ENCODE measurements around the gene FBLN1. TPM values are rescaled to one million over a fixed set of nuclear protein-coding genes. Genes with fewer than 3 reads are reported as not detected.

FBLN1 gene
- total RNA-seq, 1 experiment from 2014 or later, result 23.4 TPM

DNA sequence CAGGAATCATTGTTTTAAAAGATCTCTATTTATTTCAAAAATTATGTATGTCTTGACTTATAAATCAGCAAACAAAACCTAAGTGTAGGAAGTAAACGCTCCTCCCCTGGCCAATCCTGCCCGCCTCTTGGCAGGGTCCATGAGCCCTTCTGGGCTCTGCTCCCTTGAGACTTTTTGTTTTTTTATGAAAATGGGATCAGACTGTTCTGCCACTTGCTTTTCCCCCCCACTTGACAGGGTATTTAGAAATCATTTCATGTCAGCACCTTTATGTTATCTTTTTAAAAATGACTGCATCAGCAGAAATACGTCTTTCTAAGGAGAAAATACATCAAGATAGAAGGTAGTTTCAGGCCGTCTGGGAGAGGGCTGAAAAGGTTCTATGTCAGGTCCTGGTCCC is 35.6 kb downstream of the FBLN1 start (continued):
- TF ChIP-seq, protein P1, sequence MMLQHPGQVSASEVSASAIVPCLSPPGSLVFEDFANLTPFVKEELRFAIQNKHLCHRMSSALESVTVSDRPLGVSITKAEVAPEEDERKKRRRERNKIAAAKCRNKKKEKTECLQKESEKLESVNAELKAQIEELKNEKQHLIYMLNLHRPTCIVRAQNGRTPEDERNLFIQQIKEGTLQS (IDR thresholded peaks at IDR 0.05), result no peak
- no peak for TF ChIP-seq ZFX (IDR thresholded peaks at IDR 0.05)
- no peak for TF ChIP-seq EZH2phosphoT487 (IDR thresholded peaks at IDR 0.05; ENCODE audit: borderline replicate concordance)
- no peak for TF ChIP-seq SP1 (IDR thresholded peaks at IDR 0.05; ENCODE audit: low read depth)
- no peak for TF ChIP-seq TCF7L2 (IDR thresholded peaks at IDR 0.05; ENCODE audit: borderline replicate concordance, extremely low read depth, insufficient read depth, insufficient read length)
- TF ChIP-seq, protein P2, sequence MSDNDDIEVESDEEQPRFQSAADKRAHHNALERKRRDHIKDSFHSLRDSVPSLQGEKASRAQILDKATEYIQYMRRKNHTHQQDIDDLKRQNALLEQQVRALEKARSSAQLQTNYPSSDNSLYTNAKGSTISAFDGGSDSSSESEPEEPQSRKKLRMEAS (IDR thresholded peaks at IDR 0.05), result no peak
- TF ChIP-seq CEBPB (IDR thresholded peaks at IDR 0.05; ENCODE audit: low read depth), result no peak
- TF ChIP-seq RAD21 (IDR thresholded peaks at IDR 0.05; ENCODE audit: low read depth), result no peak
- no peak for TF ChIP-seq SRF (IDR thresholded peaks at IDR 0.05; ENCODE audit: low read depth)

DNA sequence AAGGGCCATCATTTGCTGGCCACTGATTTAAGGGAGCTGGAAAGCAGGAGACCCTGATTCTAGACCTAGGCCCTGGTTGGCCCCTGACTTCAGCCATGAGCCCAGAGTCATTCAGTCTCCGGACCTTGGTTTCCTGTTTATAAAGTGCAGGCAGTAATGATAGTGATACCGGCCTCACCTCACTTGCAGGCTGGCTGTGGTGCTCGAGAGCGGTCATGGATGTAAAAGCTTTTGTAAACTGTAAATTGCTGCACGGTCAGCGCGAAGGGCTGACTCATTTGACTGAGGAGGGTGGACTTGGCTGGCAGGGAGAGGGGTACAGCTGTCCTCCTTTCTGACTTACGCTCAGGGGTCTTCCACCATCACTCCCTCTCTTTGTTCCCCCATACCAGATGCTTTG is 37.4 kb downstream of the FBLN1 start:
- Histone ChIP-seq H3K79me2 (ENCODE audit: insufficient read depth, low read length) (no peaks in the 10 kb centered on the region), H3K9ac (ENCODE audit: low read length) (no peak overlapping the region), H4K20me1 (ENCODE audit: insufficient read depth) (no peaks in the 10 kb centered on the region), H3K4me1 (ENCODE audit: control insufficient read depth in 1 of 2, insufficient read depth in 2 of 2, low read length in 2 of 2) (peaks cover 0 to 13% of the 10 kb centered on the region in 2 experiments; a peak in 2 of 4 replicates), H3K9me2 (ENCODE audit: insufficient read depth) (no peaks in the 10 kb centered on the region), H3K4me3 (replicated peaks in 1 of 2; ENCODE audit: low read depth in 1 of 2, low read length in 2 of 2) (no peak overlapping the region), H3K27me3 (ENCODE audit: insufficient read depth, low read length) (no peaks in the 10 kb centered on the region), H2AFZ (ENCODE audit: low read depth, low read length, poor library complexity, severe bottlenecking) (no peak overlapping the region), H3K27ac (ENCODE audit: low read depth, low read length) (no peak overlapping the region), H3K4me2 (ENCODE audit: low read length) (no peak overlapping the region), H3K36me3 (ENCODE audit: control insufficient read depth in 1 of 2, insufficient read depth in 2 of 2, low read length in 2 of 2) (no peaks in the 10 kb centered on the region), H3K9me3 (ENCODE audit: control insufficient read depth in 1 of 2, insufficient read depth in 1 of 2, low read depth in 1 of 2, low read length in 2 of 2) (no peaks in the 10 kb centered on the region)
- BruUV-seq (replicated peaks), result no TSS peak
- DNase-seq (ENCODE audit: low read depth, low spot score) (no peak), ATAC-seq (no peak)
- ChIA-PET POLR2A (no interaction called here), RAD21 (ENCODE audit: low non-redundant PET in 1 of 2, low total read pairs in 2 of 2, uncharacterized antibody in 2 of 2, unreplicated experiment in 2 of 2) (no interaction called here), CTCF (no interaction called here)
- intact Hi-C loops (cut with micrococcal nuclease), result no loop called here
- no peak for TF ChIP-seq SIN3A (IDR thresholded peaks at IDR 0.05; ENCODE audit: low read depth)
- TF ChIP-seq, protein P3, sequence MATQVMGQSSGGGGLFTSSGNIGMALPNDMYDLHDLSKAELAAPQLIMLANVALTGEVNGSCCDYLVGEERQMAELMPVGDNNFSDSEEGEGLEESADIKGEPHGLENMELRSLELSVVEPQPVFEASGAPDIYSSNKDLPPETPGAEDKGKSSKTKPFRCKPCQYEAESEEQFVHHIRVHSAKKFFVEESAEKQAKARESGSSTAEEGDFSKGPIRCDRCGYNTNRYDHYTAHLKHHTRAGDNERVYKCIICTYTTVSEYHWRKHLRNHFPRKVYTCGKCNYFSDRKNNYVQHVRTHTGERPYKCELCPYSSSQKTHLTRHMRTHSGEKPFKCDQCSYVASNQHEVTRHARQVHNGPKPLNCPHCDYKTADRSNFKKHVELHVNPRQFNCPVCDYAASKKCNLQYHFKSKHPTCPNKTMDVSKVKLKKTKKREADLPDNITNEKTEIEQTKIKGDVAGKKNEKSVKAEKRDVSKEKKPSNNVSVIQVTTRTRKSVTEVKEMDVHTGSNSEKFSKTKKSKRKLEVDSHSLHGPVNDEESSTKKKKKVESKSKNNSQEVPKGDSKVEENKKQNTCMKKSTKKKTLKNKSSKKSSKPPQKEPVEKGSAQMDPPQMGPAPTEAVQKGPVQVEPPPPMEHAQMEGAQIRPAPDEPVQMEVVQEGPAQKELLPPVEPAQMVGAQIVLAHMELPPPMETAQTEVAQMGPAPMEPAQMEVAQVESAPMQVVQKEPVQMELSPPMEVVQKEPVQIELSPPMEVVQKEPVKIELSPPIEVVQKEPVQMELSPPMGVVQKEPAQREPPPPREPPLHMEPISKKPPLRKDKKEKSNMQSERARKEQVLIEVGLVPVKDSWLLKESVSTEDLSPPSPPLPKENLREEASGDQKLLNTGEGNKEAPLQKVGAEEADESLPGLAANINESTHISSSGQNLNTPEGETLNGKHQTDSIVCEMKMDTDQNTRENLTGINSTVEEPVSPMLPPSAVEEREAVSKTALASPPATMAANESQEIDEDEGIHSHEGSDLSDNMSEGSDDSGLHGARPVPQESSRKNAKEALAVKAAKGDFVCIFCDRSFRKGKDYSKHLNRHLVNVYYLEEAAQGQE (IDR thresholded peaks at IDR 0.05; ENCODE audit: low read depth), result no peak
- TF ChIP-seq TCF7L2 (IDR thresholded peaks at IDR 0.05; ENCODE audit: borderline replicate concordance, extremely low read depth, insufficient read depth, insufficient read length), result no peak
- TF ChIP-seq, protein P4, sequence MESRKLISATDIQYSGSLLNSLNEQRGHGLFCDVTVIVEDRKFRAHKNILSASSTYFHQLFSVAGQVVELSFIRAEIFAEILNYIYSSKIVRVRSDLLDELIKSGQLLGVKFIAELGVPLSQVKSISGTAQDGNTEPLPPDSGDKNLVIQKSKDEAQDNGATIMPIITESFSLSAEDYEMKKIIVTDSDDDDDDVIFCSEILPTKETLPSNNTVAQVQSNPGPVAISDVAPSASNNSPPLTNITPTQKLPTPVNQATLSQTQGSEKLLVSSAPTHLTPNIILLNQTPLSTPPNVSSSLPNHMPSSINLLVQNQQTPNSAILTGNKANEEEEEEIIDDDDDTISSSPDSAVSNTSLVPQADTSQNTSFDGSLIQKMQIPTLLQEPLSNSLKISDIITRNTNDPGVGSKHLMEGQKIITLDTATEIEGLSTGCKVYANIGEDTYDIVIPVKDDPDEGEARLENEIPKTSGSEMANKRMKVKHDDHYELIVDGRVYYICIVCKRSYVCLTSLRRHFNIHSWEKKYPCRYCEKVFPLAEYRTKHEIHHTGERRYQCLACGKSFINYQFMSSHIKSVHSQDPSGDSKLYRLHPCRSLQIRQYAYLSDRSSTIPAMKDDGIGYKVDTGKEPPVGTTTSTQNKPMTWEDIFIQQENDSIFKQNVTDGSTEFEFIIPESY (IDR thresholded peaks at IDR 0.05; ENCODE audit: extremely low read depth, insufficient replicate concordance, low read length), result no peak
- TF ChIP-seq, protein P1 (IDR thresholded peaks at IDR 0.05), result no peak
- no peak for TF ChIP-seq ELF1 (IDR thresholded peaks at IDR 0.05; ENCODE audit: borderline replicate concordance, low read depth)
- TF ChIP-seq RAD21 (IDR thresholded peaks at IDR 0.05; ENCODE audit: low read depth), result no peak
- no peak for TF ChIP-seq ZNF274 (IDR thresholded peaks at IDR 0.05; ENCODE audit: low read depth, low read length)
- TF ChIP-seq, protein P5, sequence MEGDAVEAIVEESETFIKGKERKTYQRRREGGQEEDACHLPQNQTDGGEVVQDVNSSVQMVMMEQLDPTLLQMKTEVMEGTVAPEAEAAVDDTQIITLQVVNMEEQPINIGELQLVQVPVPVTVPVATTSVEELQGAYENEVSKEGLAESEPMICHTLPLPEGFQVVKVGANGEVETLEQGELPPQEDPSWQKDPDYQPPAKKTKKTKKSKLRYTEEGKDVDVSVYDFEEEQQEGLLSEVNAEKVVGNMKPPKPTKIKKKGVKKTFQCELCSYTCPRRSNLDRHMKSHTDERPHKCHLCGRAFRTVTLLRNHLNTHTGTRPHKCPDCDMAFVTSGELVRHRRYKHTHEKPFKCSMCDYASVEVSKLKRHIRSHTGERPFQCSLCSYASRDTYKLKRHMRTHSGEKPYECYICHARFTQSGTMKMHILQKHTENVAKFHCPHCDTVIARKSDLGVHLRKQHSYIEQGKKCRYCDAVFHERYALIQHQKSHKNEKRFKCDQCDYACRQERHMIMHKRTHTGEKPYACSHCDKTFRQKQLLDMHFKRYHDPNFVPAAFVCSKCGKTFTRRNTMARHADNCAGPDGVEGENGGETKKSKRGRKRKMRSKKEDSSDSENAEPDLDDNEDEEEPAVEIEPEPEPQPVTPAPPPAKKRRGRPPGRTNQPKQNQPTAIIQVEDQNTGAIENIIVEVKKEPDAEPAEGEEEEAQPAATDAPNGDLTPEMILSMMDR (IDR thresholded peaks at IDR 0.05 in 2 of 3, conservative IDR thresholded peaks at IDR 0.05 in 1 of 3; ENCODE audit: borderline replicate concordance in 1 of 3, insufficient read depth in 1 of 3, low read depth in 2 of 3, low read length in 2 of 3), result no peak
- no peak for TF ChIP-seq JUND (IDR thresholded peaks at IDR 0.05)
- TF ChIP-seq CEBPB (IDR thresholded peaks at IDR 0.05; ENCODE audit: low read depth), result no peak
- no peak for TF ChIP-seq EZH2phosphoT487 (IDR thresholded peaks at IDR 0.05; ENCODE audit: borderline replicate concordance)
- TF ChIP-seq YY1 (IDR thresholded peaks at IDR 0.05; ENCODE audit: extremely low read depth, insufficient replicate concordance, low read depth, low read length), result no peak

Data from HCT116 (cell line).